ENCODE data around the gene KATNB1. TPM values are rescaled to one million over a fixed set of nuclear protein-coding genes. Genes with fewer than 3 reads are reported as not detected.
"Not testable (repeated sequence)": the region's sequence is repeated elsewhere in the genome, so short reads cannot be mapped to it uniquely, and the experiment has no call there.

The KATNB1 gene
- total RNA-seq, 1 experiment from 2014 or later: 60.4 TPM

DNA sequence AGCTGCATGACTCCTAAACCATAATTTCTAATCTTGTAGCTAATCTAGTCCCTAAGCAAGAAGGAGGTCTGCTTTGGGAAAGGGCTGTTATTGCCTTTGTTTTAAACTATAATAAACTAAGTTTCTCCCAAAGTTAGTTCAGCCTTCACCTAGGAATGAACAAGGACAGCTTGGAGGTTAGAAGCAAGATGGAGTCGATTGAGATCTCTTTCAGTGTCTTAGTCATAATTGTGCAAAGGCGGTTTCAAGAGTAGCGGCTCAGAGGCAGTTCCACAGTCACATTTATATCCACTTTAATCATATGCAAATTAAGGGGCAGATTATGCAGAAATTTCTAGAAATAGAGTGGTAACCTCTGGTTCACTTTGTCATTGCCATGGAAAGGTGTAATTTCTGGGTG is 23.6 kb upstream of the KATNB1 start:
- Mint-ChIP-seq H3K27ac (no peak overlapping the region), H3K36me3 (no peaks in the 10 kb centered on the region), H3K4me3 (no peak overlapping the region), H3K4me1 (no peaks in the 10 kb centered on the region), H3K27me3 (ENCODE audit: low read depth) (no peaks in the 10 kb centered on the region), H3K9me3 (peaks cover 3% of the 10 kb centered on the region; the same call in 1 of the 2 replicates)
- ATAC-seq (no peak), DNase-seq (ENCODE audit: low spot score) (no peak)
- CTCF ChIA-PET: no interaction called here
- POLR2A ChIA-PET: no interaction called here
- TF ChIP-seq, protein P1, sequence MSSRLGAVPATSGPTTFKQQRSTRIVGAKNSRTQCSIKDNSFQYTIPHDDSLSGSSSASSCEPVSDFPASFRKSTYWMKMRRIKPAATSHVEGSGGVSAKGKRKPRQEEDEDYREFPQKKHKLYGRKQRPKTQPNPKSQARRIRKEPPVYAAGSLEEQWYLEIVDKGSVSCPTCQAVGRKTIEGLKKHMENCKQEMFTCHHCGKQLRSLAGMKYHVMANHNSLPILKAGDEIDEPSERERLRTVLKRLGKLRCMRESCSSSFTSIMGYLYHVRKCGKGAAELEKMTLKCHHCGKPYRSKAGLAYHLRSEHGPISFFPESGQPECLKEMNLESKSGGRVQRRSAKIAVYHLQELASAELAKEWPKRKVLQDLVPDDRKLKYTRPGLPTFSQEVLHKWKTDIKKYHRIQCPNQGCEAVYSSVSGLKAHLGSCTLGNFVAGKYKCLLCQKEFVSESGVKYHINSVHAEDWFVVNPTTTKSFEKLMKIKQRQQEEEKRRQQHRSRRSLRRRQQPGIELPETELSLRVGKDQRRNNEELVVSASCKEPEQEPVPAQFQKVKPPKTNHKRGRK (CRISPR knock-in tag; IDR thresholded peaks at IDR 0.05; ENCODE audit: borderline replicate concordance): no peak
- TF ChIP-seq ZNF317 (CRISPR knock-in tag; IDR thresholded peaks at IDR 0.05; ENCODE audit: borderline replicate concordance, low read depth) (no peak), MXD4 (CRISPR knock-in tag; IDR thresholded peaks at IDR 0.05; ENCODE audit: borderline replicate concordance) (no peak)
- TF ChIP-seq, protein P2, sequence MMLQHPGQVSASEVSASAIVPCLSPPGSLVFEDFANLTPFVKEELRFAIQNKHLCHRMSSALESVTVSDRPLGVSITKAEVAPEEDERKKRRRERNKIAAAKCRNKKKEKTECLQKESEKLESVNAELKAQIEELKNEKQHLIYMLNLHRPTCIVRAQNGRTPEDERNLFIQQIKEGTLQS (CRISPR knock-in tag; conservative IDR thresholded peaks at IDR 0.05): no peak

DNA sequence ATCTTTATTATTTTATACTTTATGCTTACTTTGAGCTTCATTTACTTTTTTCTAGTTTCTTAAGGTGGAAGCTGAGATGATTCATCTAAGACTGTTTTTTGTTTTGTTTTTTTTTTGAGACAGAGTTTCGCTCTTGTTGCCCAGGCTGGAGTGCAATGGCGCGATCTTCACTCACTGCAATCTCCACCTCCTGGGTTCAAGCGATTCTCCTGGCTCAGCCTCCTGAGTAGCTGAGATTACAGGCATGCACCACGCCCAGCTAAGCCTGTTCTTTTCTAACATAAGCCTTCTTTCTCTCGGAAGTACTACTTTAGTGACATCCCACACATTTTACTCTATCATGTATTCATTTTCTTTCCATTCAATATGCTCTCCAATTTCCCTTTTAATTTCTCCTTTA is 23.0 kb upstream of the KATNB1 start:
- H3K9me3 Mint-ChIP-seq: not testable (repeated sequence)

GRCh38 chr16:57713596-57713995 is 22.0 kb upstream of the KATNB1 start:
- DNase-seq (ENCODE audit: low spot score): no peak
- H3K27me3 Mint-ChIP-seq (ENCODE audit: low read depth): no peaks in the 10 kb centered on the region
- no peak for TF ChIP-seq CREB1 (CRISPR knock-in tag; IDR thresholded peaks at IDR 0.05)
- no peak for TF ChIP-seq ATF1 (CRISPR knock-in tag; IDR thresholded peaks at IDR 0.05)
- TF ChIP-seq, protein P3, sequence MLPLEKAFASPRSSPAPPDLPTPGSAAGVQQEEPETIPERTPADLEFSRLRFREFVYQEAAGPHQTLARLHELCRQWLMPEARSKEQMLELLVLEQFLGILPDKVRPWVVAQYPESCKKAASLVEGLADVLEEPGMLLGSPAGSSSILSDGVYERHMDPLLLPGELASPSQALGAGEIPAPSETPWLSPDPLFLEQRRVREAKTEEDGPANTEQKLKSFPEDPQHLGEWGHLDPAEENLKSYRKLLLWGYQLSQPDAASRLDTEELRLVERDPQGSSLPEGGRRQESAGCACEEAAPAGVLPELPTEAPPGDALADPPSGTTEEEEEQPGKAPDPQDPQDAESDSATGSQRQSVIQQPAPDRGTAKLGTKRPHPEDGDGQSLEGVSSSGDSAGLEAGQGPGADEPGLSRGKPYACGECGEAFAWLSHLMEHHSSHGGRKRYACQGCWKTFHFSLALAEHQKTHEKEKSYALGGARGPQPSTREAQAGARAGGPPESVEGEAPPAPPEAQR (CRISPR knock-in tag; IDR thresholded peaks at IDR 0.05): no peak
- TF ChIP-seq SOX15 (CRISPR knock-in tag; IDR thresholded peaks at IDR 0.05): no peak
- no peak for TF ChIP-seq ATF6 (CRISPR knock-in tag; IDR thresholded peaks at IDR 0.05)
- no peak for TF ChIP-seq JAZF1 (CRISPR knock-in tag; IDR thresholded peaks at IDR 0.05)
- no peak for TF ChIP-seq ZNF263 (CRISPR knock-in tag; IDR thresholded peaks at IDR 0.05; ENCODE audit: low read depth)
- TF ChIP-seq, protein P1 (CRISPR knock-in tag; IDR thresholded peaks at IDR 0.05; ENCODE audit: borderline replicate concordance): no peak
- ATAC-seq: no peak
- no peak overlapping the region for H3K27ac Mint-ChIP-seq
- H3K4me1 Mint-ChIP-seq: no peaks in the 10 kb centered on the region
- no peaks in the 10 kb centered on the region for H3K36me3 Mint-ChIP-seq
- H3K4me3 Mint-ChIP-seq: no peak overlapping the region
- no peaks in the 10 kb centered on the region for H3K9me3 Mint-ChIP-seq
- ChIA-PET CTCF (interaction anchor here (1.0 to 1.1 kb wide), 3 partner anchors 10 to 122 kb away, joined by 3 to 4 read pairs (median 3); no protein-coding TSS in a partner anchor), POLR2A (no interaction called here)

More for the DNA sequence above, 23.0 kb upstream of the KATNB1 start:
- POLR2A ChIA-PET; H3K4me3 Mint-ChIP-seq; DNase-seq (ENCODE audit: low spot score); CTCF ChIA-PET; H3K4me1 Mint-ChIP-seq; H3K27me3 Mint-ChIP-seq (ENCODE audit: low read depth); H3K36me3 Mint-ChIP-seq; H3K27ac Mint-ChIP-seq; ATAC-seq: not testable (repeated sequence)

DNA sequence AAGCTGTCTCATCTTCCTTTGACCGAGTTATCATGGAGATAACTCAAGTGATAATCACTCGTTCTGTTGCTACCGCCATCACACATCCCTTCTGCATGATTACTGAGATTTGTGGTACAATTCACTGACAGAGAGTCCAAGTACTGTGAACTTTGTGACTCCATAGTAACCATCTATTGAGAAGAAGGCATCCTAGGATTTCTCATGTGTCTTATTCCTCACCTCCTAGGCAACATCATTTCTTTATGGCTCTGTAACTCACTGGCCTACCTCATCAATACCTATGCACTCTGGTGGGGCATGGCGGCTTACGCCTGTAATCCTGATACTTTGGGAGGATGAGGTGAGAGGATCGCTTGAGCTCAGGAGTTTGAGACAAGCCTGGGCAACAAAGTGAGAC is 21.5 kb upstream of the KATNB1 start:
- DNase-seq (ENCODE audit: low spot score) (no peak), ATAC-seq (no peak)
- no peaks in the 10 kb centered on the region for H3K36me3 Mint-ChIP-seq
- ChIA-PET CTCF (interaction anchor here (1.0 to 1.1 kb wide), 2 partner anchors 10 to 123 kb away, joined by 3 read pairs; no protein-coding TSS in a partner anchor), POLR2A (no interaction called here)
- TF ChIP-seq CBFB (CRISPR knock-in tag; IDR thresholded peaks at IDR 0.05; ENCODE audit: low read depth) (no peak), CREB1 (CRISPR knock-in tag; IDR thresholded peaks at IDR 0.05) (no peak), ATF1 (CRISPR knock-in tag; IDR thresholded peaks at IDR 0.05) (no peak), AFF4 (CRISPR knock-in tag; IDR thresholded peaks at IDR 0.05; ENCODE audit: borderline replicate concordance) (no peak), ZNF232 (CRISPR knock-in tag; IDR thresholded peaks at IDR 0.05) (no peak)
- H3K4me1 Mint-ChIP-seq: no peaks in the 10 kb centered on the region
- no peaks in the 10 kb centered on the region for H3K9me3 Mint-ChIP-seq
- H3K27me3 Mint-ChIP-seq (ENCODE audit: low read depth): no peaks in the 10 kb centered on the region
- no peak overlapping the region for H3K4me3 Mint-ChIP-seq
- no peak overlapping the region for H3K27ac Mint-ChIP-seq
